ENCODE data around the gene OR5H2. TPM values are rescaled to one million over a fixed set of nuclear protein-coding genes. Genes with fewer than 3 reads are reported as not detected.
A peak's percentile ranks its signal among the peaks of the same experiment; 100 is the strongest.

Gene OR5H2
- total RNA-seq, 1 experiment from 2014 or later: not detected

DNA sequence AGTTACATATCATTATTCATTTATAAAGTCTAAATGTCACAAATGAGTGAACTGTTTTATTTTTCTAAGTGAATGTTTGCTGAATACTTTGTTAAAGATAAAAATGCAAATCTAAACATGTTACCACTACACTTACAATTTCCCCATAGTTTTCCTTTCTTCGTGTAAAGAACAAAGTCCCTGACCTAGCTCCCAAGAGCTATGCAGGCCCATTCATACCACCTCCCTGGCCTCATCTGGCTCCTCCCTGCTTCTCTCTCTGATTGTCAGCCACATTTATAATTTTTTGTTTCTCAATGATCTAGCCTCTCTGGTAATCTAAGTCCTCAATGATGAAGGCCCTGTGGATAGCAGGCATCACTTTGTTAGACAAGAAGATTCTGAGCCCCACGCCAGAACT is 40.4 kb downstream of the OR5H2 start:
- no peaks in the 10 kb centered on the region for H3K4me1 ChIP-seq
- H3K36me3 Mint-ChIP-seq (ENCODE audit: insufficient read depth, unreplicated experiment): no peaks in the 10 kb centered on the region
- no TSS peak for BruUV-seq (replicated peaks)
- TF ChIP-seq, protein P1, sequence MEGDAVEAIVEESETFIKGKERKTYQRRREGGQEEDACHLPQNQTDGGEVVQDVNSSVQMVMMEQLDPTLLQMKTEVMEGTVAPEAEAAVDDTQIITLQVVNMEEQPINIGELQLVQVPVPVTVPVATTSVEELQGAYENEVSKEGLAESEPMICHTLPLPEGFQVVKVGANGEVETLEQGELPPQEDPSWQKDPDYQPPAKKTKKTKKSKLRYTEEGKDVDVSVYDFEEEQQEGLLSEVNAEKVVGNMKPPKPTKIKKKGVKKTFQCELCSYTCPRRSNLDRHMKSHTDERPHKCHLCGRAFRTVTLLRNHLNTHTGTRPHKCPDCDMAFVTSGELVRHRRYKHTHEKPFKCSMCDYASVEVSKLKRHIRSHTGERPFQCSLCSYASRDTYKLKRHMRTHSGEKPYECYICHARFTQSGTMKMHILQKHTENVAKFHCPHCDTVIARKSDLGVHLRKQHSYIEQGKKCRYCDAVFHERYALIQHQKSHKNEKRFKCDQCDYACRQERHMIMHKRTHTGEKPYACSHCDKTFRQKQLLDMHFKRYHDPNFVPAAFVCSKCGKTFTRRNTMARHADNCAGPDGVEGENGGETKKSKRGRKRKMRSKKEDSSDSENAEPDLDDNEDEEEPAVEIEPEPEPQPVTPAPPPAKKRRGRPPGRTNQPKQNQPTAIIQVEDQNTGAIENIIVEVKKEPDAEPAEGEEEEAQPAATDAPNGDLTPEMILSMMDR (IDR thresholded peaks at IDR 0.05; ENCODE audit: insufficient read depth in 1 of 2, low read depth in 1 of 2, low read length in 1 of 2, severe bottlenecking in 1 of 2, unreplicated experiment in 1 of 2): no peak
- no peak overlapping the region for H3K4me3 ChIP-seq (ENCODE audit: low read depth, low read length)
- ChIA-PET CTCF (no interaction called here), POLR2A (no interaction called here)
- no peaks in the 10 kb centered on the region for H3K36me3 ChIP-seq (ENCODE audit: control insufficient read depth, insufficient read depth, low read length)
- H3K9me3 ChIP-seq: no peaks in the 10 kb centered on the region
- no peaks in the 10 kb centered on the region for H3K9me3 Mint-ChIP-seq (ENCODE audit: unreplicated experiment)
- no peak overlapping the region for H3K4me3 Mint-ChIP-seq (ENCODE audit: unreplicated experiment)
- H3K4me1 Mint-ChIP-seq (ENCODE audit: low read depth, unreplicated experiment): peaks cover 13% of the 10 kb centered on the region
- no peak overlapping the region for H3K27ac Mint-ChIP-seq (ENCODE audit: unreplicated experiment)
- H3K27me3 Mint-ChIP-seq (ENCODE audit: insufficient read depth, unreplicated experiment): no peaks in the 10 kb centered on the region
- H3K27me3 ChIP-seq (replicated peaks; ENCODE audit: control insufficient read depth, insufficient read depth, low read length): no peaks in the 10 kb centered on the region
- DNase-seq: no peak
- intact Hi-C loops (cut with micrococcal nuclease; ENCODE audit: unreplicated experiment): loop anchor here (10.0 kb wide), 1 partner anchor 78 kb away; no protein-coding TSS in a partner anchor

DNA sequence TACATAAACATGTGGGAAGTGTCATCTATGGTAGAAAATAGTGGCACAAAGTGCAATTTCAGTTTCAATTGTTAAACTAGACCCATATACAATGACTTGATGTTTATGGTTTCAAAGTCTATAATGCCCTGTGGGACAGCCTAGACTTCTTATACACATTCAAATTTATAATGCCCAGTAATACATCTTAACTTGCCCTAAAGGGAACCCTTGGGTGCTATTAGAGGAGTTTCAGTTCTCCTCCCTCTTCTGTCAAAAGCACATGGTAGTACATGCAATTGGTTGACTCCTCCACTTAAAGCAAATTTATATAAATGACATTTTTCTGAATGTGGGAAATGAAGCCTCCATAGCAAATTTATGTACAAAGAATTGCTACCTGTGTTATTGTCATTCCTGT is 41.1 kb downstream of the OR5H2 start:
- TF ChIP-seq, protein P1 (IDR thresholded peaks at IDR 0.05; ENCODE audit: insufficient read depth in 1 of 2, low read depth in 1 of 2, low read length in 1 of 2, severe bottlenecking in 1 of 2, unreplicated experiment in 1 of 2): no peak
- Histone ChIP-seq H3K4me3 (ENCODE audit: low read depth, low read length) (no peak overlapping the region), H3K9me3 (no peaks in the 10 kb centered on the region), H3K27me3 (replicated peaks; ENCODE audit: control insufficient read depth, insufficient read depth, low read length) (no peaks in the 10 kb centered on the region), H3K4me1 (no peaks in the 10 kb centered on the region), H3K36me3 (ENCODE audit: control insufficient read depth, insufficient read depth, low read length) (no peaks in the 10 kb centered on the region)
- Mint-ChIP-seq H3K9me3 (ENCODE audit: unreplicated experiment) (no peaks in the 10 kb centered on the region), H3K27me3 (ENCODE audit: insufficient read depth, unreplicated experiment) (no peaks in the 10 kb centered on the region), H3K36me3 (ENCODE audit: insufficient read depth, unreplicated experiment) (no peaks in the 10 kb centered on the region), H3K4me1 (ENCODE audit: low read depth, unreplicated experiment) (peaks cover 13% of the 10 kb centered on the region), H3K27ac (ENCODE audit: unreplicated experiment) (no peak overlapping the region), H3K4me3 (ENCODE audit: unreplicated experiment) (no peak overlapping the region)
- CTCF ChIA-PET: no interaction called here
- DNase-seq: no peak
- BruUV-seq (replicated peaks): no TSS peak
- POLR2A ChIA-PET: no interaction called here
- intact Hi-C loops (cut with micrococcal nuclease; ENCODE audit: unreplicated experiment): loop anchor here (10.0 kb wide), 1 partner anchor 79 kb away; no protein-coding TSS in a partner anchor

DNA sequence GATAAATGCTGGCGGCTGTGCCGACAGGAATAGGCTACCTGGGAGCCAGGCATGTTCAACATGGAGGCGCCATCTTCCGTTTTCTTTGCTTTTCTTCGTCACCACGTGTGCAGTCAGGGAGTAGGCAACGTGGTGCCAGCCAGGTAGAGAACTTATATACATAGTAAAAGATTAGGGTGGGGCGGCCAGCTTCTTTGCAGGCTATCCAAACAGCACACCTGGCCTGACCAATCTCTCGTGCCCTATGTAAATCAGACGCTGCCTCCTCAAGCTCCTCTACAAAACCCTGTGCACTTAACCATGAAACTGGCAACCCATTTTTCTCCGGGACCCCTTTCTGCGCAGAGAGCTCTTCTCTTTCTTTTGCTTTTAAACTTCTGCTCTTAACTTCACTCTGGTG is 42.8 kb downstream of the OR5H2 start:
- intact Hi-C loops (cut with micrococcal nuclease; ENCODE audit: unreplicated experiment): loop anchor here (10.0 kb wide), 1 partner anchor 80 kb away; no protein-coding TSS in a partner anchor
- Histone ChIP-seq H3K36me3 (ENCODE audit: control insufficient read depth, insufficient read depth, low read length) (no peaks in the 10 kb centered on the region), H3K27me3 (replicated peaks; ENCODE audit: control insufficient read depth, insufficient read depth, low read length) (no peaks in the 10 kb centered on the region), H3K4me1 (no peaks in the 10 kb centered on the region), H3K4me3 (ENCODE audit: low read depth, low read length) (no peak overlapping the region), H3K9me3 (no peaks in the 10 kb centered on the region)
- H3K4me3 Mint-ChIP-seq (ENCODE audit: unreplicated experiment): peak overlapping the region; percentile 34
- H3K4me1 Mint-ChIP-seq (ENCODE audit: low read depth, unreplicated experiment): peaks cover 13% of the 10 kb centered on the region
- no peaks in the 10 kb centered on the region for H3K9me3 Mint-ChIP-seq (ENCODE audit: unreplicated experiment)
- H3K27me3 Mint-ChIP-seq (ENCODE audit: insufficient read depth, unreplicated experiment): no peaks in the 10 kb centered on the region
- ChIA-PET POLR2A (no interaction called here), CTCF (no interaction called here)
- H3K27ac Mint-ChIP-seq (ENCODE audit: unreplicated experiment): no peak overlapping the region
- TF ChIP-seq, protein P1 (IDR thresholded peaks at IDR 0.05; ENCODE audit: insufficient read depth in 1 of 2, low read depth in 1 of 2, low read length in 1 of 2, severe bottlenecking in 1 of 2, unreplicated experiment in 1 of 2): no peak
- H3K36me3 Mint-ChIP-seq (ENCODE audit: insufficient read depth, unreplicated experiment): no peaks in the 10 kb centered on the region
- BruUV-seq (replicated peaks): no TSS peak
- peak in 1 of 2 experiments; percentile 12 for DNase-seq

Data from Caco-2 (cell line).